Naive thymus-derived CD8-positive, alpha-beta T cell (primary cell): ENCODE data around the gene PPP1R16B. TPM values are rescaled to one million over a fixed set of nuclear protein-coding genes. Genes with fewer than 3 reads are reported as not detected.

Source experiments
- ATAC-seq, 2 donors: fragments of 150-1000 bp; cut with Tn5 transposase in 1 of 2; sonication (Bioruptor Pico), chemical (Tn5 transposase) in 1 of 2; 1 replicate in 1 of 2; 2 replicates in 1 of 2; pipeline ENCODE4 v1.10.0; 2021; ENCODE audit warnings: mild to moderate bottlenecking in 2 of 2, moderate library complexity in 2 of 2
- POLR2A ChIA-PET: fragments of 350-600 bp; sonication (Branson Sonifier 250); formaldehyde crosslinking; loops from one replicate; lab custom pipeline; 2021; ENCODE audit warnings: antibody characterized with exemption; lab: Charles Lee
- DNase-seq, 10 donors: peaks; one replicate each; pipeline versions ENCODE4 v3.0.0 to v3.0.0-alpha.2; 2020 to 2022
- H3K27ac Mint-ChIP-seq, 10 donors: one replicate each; pipeline ENCODE4 v1.8.0; 2020 to 2022; ENCODE audit warnings: mild to moderate bottlenecking in 10 of 10, mixed read lengths in 10 of 10, moderate library complexity in 4 of 10, inconsistent platforms in 1 of 10
- H3K27me3 Mint-ChIP-seq, 5 donors: one replicate each; pipeline ENCODE4 v1.8.0; 2021 to 2022; ENCODE audit warnings: mixed read lengths in 5 of 5
- H3K36me3 Mint-ChIP-seq, 3 donors: one replicate each; pipeline ENCODE4 v1.8.0; 2020 to 2022; ENCODE audit warnings: mixed read lengths in 3 of 3, mild to moderate bottlenecking in 2 of 3, inconsistent platforms in 1 of 3
- H3K4me1 Mint-ChIP-seq, 4 donors: one replicate each; pipeline ENCODE4 v1.8.0; 2021 to 2022; ENCODE audit warnings: mixed read lengths in 4 of 4
- H3K4me3 Mint-ChIP-seq, 10 donors: one replicate each; pipeline ENCODE4 v1.8.0; 2020 to 2022; ENCODE audit warnings: mild to moderate bottlenecking in 10 of 10, mixed read lengths in 10 of 10, moderate library complexity in 6 of 10, inconsistent platforms in 1 of 10
- H3K9me3 Mint-ChIP-seq, 9 donors: one replicate each; pipeline ENCODE4 v1.8.0; 2020 to 2022; ENCODE audit warnings: mixed read lengths in 9 of 9, mild to moderate bottlenecking in 3 of 9, inconsistent platforms in 1 of 9, moderate library complexity in 1 of 9
- polyA plus RNA-seq, 3 donors: library from polyadenylated mRNA; unstranded; fragments of 300-500 nt; fragmentation: Illumina TruSeq; gene quantifications; one replicate each; pipeline ENCODE4 v1.2.3, GENCODE V29; 2021
- total RNA-seq, 8 experiments: library from RNA in 2 of 8; stranded (reverse) in 2 of 8; gene quantifications; one replicate each; pipeline ENCODE4 v1.2.3 and lab custom pipeline; 2021 to 2026

PPP1R16B gene
- total and polyA plus RNA-seq, 5 experiments from 2014 or later: 9.7 to 33.6 (median 15.6) TPM

DNA sequence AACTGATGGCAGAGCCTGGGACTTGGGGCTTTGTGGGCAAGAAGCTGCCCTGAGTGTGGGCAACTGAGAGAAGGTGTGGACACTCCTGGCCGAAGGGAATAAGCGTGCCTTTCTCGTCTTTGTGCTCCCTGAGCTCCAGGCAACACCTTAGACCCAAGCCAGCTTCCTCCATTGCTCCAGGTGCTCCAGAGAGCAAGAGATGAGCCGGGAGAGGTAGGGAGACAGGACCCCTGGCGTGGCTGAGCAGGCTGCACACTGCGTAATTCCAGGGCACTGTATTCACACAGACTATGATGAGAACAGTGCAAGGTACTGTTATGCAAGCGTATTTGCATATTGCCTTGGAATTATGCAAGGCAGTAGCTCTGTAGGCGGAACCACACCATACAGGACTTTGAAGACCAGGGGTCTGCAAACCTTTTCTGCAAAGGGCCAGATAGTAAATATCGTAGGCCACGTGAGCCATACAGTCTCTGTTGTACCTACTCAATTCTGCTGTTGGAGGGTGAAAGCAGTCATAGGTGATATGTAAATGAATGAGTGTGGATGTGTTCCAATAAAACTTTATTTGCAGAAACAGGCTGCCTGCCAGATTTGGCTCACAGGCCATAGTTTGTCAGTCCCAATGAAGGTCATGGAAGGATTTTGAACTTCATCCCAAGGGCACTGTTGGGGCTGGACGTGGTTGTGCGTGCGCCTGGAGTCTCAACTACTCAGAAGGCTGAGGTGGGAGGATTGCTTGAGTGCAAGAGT is 78.7 kb downstream of the PPP1R16B start:
- peak overlapping the region in 1 of 10 donors; percentile 24 for H3K4me3 Mint-ChIP-seq
- no peak for ATAC-seq
- no peaks in the 10 kb centered on the region for H3K36me3 Mint-ChIP-seq
- POLR2A ChIA-PET: interaction anchor here (0.6 to 1.8 kb wide), 8 partner anchors 9 to 133 kb away, joined by 3 to 12 read pairs (median 4); partner anchors contain the start of genes DHX35 and PPP1R16B
- DNase-seq: no peak
- H3K9me3 Mint-ChIP-seq: no peaks in the 10 kb centered on the region
- peaks cover 22 to 63% (median 45%) of the 10 kb centered on the region in 4 donors for H3K4me1 Mint-ChIP-seq
- no peaks in the 10 kb centered on the region for H3K27me3 Mint-ChIP-seq
- peak overlapping the region in 6 of 10 donors; percentile 56 to 94 (median 69) for H3K27ac Mint-ChIP-seq

DNA sequence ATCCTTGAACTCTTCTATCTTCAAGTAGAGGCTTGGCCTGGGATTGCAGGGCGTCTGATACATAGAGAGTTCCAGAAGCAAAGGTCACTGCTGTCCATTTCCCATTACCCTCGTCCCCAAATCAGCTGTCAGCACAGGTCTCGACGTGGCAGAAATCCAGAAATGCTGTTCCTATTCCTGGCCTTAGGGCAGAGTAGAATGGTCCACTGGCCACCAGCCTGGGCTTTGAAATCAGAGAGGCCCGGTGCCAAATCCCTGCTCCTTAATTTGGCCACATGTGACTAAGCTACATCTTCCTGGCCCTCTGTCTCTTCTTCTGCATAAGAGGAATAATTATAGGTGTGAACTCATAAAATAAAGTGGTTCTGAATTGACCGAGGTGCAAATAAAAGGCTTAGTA is 79.9 kb downstream of the PPP1R16B start:
- POLR2A ChIA-PET: interaction anchor here (0.6 to 1.0 kb wide), 3 partner anchors 9 to 79 kb away, joined by 3 to 4 read pairs (median 4); no protein-coding TSS in a partner anchor
- no peak overlapping the region for H3K4me3 Mint-ChIP-seq
- peak overlapping the region in 1 of 10 donors; percentile 59 for H3K27ac Mint-ChIP-seq
- H3K4me1 Mint-ChIP-seq: peaks cover 20 to 57% (median 40%) of the 10 kb centered on the region in 4 donors
- ATAC-seq: no peak
- H3K27me3 Mint-ChIP-seq: no peaks in the 10 kb centered on the region
- no peaks in the 10 kb centered on the region for H3K9me3 Mint-ChIP-seq
- no peak for DNase-seq
- peaks cover 0 to 2% (median 0%) of the 10 kb centered on the region in 3 donors for H3K36me3 Mint-ChIP-seq

DNA sequence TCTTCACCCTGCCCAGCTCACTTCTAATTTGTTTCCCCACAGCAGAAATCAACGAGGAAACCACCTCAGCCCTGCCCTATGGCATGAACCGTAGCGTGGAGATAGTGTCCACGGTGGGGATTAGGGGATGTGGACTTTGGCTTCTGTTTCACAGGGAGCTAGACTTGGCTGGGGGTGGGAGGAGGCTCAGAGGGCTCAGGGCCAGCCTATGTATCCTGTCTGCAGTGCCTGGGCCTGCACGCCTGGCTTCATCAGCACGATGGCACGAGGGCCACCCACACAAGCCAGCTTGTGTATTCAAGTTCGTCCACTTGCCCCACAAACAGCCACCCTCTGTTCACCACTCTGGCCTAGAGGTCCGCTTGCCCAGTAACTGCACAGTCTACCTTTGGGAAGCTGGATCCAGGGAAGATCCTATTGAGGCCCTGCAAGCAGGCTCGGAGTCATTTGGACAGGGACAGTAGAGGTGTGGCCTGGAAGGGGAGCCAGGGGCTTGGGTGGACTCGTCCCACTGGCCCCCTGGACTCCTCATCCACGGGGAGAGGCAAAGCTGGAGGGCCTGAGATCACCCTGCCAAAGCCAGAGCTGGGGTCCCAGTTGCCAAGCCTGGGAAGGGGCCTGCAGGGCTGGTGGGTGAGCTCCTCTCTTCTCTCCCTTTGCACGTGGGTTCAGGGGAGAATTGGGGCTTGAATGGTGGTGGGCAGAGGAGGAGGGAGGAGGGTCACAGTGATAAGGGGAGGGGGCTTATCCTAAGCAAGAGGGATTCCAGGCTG is 82.7 kb downstream of the PPP1R16B start:
- Mint-ChIP-seq H3K36me3 (peaks cover 0 to 2% (median 0%) of the 10 kb centered on the region in 3 donors), H3K4me1 (peaks cover 10 to 48% (median 26%) of the 10 kb centered on the region in 4 donors), H3K4me3 (no peak overlapping the region), H3K27ac (peak overlapping the region in 8 of 10 donors; percentile 13 to 63 (median 37)), H3K27me3 (no peaks in the 10 kb centered on the region), H3K9me3 (no peaks in the 10 kb centered on the region)
- no peak for ATAC-seq
- no peak for DNase-seq
- POLR2A ChIA-PET: interaction anchor here (0.6 to 1.3 kb wide), 2 partner anchors 66 to 140 kb away, joined by 5 to 6 read pairs; partner anchors contain the start of gene ACTR5

GRCh38 chr20:38889050-38889449 is 83.6 kb downstream of the PPP1R16B start:
- ATAC-seq (no peak), DNase-seq (no peak)
- H3K4me1 Mint-ChIP-seq: peaks cover 12 to 47% (median 28%) of the 10 kb centered on the region in 4 donors
- H3K9me3 Mint-ChIP-seq: no peaks in the 10 kb centered on the region
- no peaks in the 10 kb centered on the region for H3K27me3 Mint-ChIP-seq
- H3K27ac Mint-ChIP-seq: peak overlapping the region in 4 of 10 donors; percentile 6 to 59 (median 46)
- H3K4me3 Mint-ChIP-seq: no peak overlapping the region
- POLR2A ChIA-PET: no interaction called here
- H3K36me3 Mint-ChIP-seq: peaks cover 0 to 2% (median 0%) of the 10 kb centered on the region in 3 donors

DNA sequence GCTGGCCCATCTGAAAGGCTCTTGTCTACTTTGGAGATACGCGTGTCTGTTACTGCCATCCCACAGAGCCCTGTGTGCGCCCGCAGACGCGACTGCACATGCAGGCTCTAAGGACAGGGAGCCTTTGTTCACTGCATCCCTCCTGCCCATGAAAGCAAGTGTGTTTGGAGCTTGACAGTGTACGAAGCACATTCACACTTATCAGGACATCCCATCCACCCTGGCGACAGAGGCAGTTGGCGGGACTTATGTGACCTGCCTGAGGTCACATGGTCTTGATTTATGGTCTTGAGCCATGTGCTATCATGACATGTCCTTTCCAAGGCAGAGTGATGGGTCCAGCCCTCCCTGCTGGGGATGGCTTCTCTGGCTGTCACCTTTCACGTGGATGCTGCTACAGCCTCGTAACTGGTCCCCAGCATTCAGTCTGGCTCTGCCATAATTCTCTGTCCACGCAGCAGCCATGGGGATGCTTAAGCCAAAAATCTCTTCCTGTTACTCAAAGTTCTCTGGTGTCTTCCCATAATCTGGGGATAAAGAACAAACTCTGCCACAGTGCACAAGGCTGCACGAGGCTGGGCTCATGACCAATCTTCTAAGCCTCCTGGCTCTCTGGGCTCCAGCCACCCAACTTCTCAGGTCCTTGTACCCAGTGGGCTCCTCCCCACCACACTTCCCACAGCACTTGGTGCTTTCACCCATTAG is 84.4 kb downstream of the PPP1R16B start:
- Mint-ChIP-seq H3K27me3 (no peaks in the 10 kb centered on the region), H3K9me3 (peaks cover 0 to 2% (median 0%) of the 10 kb centered on the region in 9 donors), H3K4me3 (no peak overlapping the region), H3K36me3 (peaks cover 0 to 4% (median 0%) of the 10 kb centered on the region in 3 donors), H3K27ac (peak overlapping the region in 9 of 10 donors; percentile 8 to 85 (median 73)), H3K4me1 (peaks cover 17 to 49% (median 33%) of the 10 kb centered on the region in 4 donors)
- DNase-seq (no peak), ATAC-seq (no peak)
- POLR2A ChIA-PET: interaction anchor here (1.0 kb wide), 1 partner anchor 14 kb away, joined by 3 read pairs; no protein-coding TSS in a partner anchor

GRCh38 chr20:38890497-38890818 is 85.0 kb downstream of the PPP1R16B start:
- DNase-seq (no peak), ATAC-seq (no peak)
- no peaks in the 10 kb centered on the region for H3K27me3 Mint-ChIP-seq
- peaks cover 0 to 5% (median 0%) of the 10 kb centered on the region in 3 donors for H3K36me3 Mint-ChIP-seq
- H3K27ac Mint-ChIP-seq: peak overlapping the region in 9 of 10 donors; percentile 29 to 85 (median 75)
- peaks cover 0 to 2% (median 0%) of the 10 kb centered on the region in 9 donors for H3K9me3 Mint-ChIP-seq
- POLR2A ChIA-PET: interaction anchor here (1.0 kb wide), 1 partner anchor 15 kb away, joined by 3 read pairs; no protein-coding TSS in a partner anchor
- H3K4me1 Mint-ChIP-seq: peaks cover 17 to 47% (median 33%) of the 10 kb centered on the region in 4 donors
- H3K4me3 Mint-ChIP-seq: no peak overlapping the region

DNA sequence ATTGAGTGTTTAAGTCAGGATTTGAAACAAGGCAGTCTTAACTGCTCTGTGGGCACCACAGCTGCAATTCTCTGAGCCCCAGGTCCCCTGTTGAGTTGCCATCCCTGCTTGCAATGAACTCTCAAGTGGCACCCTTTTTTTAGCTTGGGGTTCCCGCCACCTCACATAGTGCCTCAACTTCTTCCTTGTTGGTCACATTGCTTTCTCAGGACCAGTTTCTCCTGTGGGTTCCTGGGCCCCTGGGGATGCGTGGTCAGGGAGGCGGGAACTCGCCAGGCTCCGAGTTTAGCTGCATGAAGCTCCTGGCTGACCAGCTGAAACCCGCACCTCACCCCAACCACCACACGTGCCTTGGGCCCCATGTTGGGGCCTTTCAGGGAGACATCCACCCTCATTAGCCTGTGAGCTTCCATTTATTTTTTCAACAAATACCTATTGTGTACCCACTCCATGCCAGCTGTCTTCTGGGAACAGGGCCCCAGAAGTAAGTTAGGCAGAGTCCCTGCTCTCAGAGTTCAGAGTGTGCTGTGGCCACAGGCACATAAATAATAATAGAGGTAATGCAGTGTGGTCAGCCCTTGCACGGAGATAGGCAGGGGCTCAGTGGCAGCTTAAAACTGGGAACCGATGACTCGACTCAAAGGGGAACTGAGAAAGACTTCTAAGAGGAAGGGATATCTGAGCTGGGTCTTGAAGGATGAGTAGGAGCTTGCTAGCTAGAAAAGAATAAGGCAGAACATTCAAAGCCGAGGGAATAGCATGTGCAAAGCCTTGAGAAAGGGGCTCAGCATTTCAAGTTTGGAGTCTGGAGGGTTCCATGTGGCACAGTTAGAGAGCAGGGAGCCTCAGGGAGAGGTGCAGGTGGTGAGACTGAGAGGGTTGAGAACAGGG is 86.8 kb downstream of the PPP1R16B start:
- peaks cover 0 to 18% (median 6%) of the 10 kb centered on the region in 3 donors for H3K36me3 Mint-ChIP-seq
- peak overlapping the region; percentile 57 to 96 (median 92) for H3K27ac Mint-ChIP-seq
- no peak overlapping the region for H3K4me3 Mint-ChIP-seq
- peaks cover 17 to 44% (median 26%) of the 10 kb centered on the region in 4 donors for H3K4me1 Mint-ChIP-seq
- ATAC-seq (no peak), DNase-seq (no peak)
- POLR2A ChIA-PET: interaction anchor here (2.0 to 2.6 kb wide), 5 partner anchors 9 to 87 kb away, joined by 6 to 32 read pairs (median 10); partner anchors contain the start of gene PPP1R16B
- H3K9me3 Mint-ChIP-seq: peaks cover 0 to 2% (median 0%) of the 10 kb centered on the region in 9 donors
- no peaks in the 10 kb centered on the region for H3K27me3 Mint-ChIP-seq

DNA sequence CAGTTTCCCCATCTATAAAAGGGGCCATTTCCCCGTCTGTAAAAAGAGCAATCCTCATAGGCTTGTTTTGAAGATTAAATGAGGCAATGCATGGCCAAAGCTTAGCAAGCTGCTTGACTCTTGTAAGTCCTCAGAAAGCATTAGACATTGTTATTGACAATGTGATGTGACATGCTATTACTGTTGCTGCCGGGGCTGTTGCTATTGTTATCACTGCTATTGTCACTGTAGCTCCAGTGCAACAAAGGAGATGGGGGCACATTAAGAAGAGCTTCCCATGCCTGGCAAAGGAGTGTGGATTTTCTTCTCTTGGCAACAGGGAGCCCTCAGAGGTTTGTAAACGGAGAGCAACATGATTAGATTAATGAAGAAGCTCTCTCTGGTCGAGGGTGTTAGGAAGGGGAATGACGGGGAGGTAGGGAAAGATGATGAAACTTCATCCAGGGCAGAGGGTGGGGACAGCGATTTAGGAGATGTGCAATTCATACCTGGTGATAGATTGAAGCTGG is 87.6 kb downstream of the PPP1R16B start:
- peak overlapping the region; percentile 1 to 68 (median 60) for H3K4me3 Mint-ChIP-seq
- H3K27me3 Mint-ChIP-seq: no peaks in the 10 kb centered on the region
- DNase-seq (peak in 1 of 10 donors; percentile 21), ATAC-seq (peak in 1 of 2 donors; percentile 19)
- peak overlapping the region; percentile 57 to 96 (median 92) for H3K27ac Mint-ChIP-seq
- peaks cover 0 to 2% (median 0%) of the 10 kb centered on the region in 9 donors for H3K9me3 Mint-ChIP-seq
- POLR2A ChIA-PET: interaction anchor here (0.7 to 2.6 kb wide), 6 partner anchors 10 to 145 kb away, joined by 3 to 32 read pairs (median 9); partner anchors contain the start of genes ACTR5 and PPP1R16B
- H3K36me3 Mint-ChIP-seq: peaks cover 0 to 26% (median 6%) of the 10 kb centered on the region in 3 donors
- H3K4me1 Mint-ChIP-seq: peaks cover 17 to 44% (median 26%) of the 10 kb centered on the region in 4 donors

GRCh38 chr20:38893565-38894090 is 88.1 kb downstream of the PPP1R16B start:
- Mint-ChIP-seq H3K36me3 (peaks cover 0 to 29% (median 6%) of the 10 kb centered on the region in 3 donors), H3K4me1 (peaks cover 17 to 44% (median 26%) of the 10 kb centered on the region in 4 donors), H3K27ac (peak overlapping the region; percentile 57 to 96 (median 92)), H3K4me3 (peak overlapping the region; percentile 1 to 66 (median 60)), H3K9me3 (peaks cover 0 to 2% (median 0%) of the 10 kb centered on the region in 9 donors), H3K27me3 (no peaks in the 10 kb centered on the region)
- POLR2A ChIA-PET: interaction anchor here (0.7 to 2.6 kb wide), 5 partner anchors 10 to 145 kb away, joined by 3 to 32 read pairs (median 10); partner anchors contain the start of genes ACTR5 and PPP1R16B
- ATAC-seq: peak; percentile 94 to 97
- DNase-seq: peak; percentile 60 to 83 (median 79)

- peak overlapping the region in 6 of 10 donors; percentile 34 to 59 (median 55) for H3K4me3 Mint-ChIP-seq
- H3K27ac Mint-ChIP-seq: peak overlapping the region in 9 of 10 donors; percentile 48 to 92 (median 90)
- H3K9me3 Mint-ChIP-seq: peaks cover 0 to 2% (median 0%) of the 10 kb centered on the region in 9 donors
- POLR2A ChIA-PET: interaction anchor here (1.7 kb wide), 1 partner anchor 21 kb away, joined by 3 read pairs; no protein-coding TSS in a partner anchor
- H3K36me3 Mint-ChIP-seq: peaks cover 0 to 35% (median 6%) of the 10 kb centered on the region in 3 donors
- peaks cover 17 to 43% (median 26%) of the 10 kb centered on the region in 4 donors for H3K4me1 Mint-ChIP-seq
- no peaks in the 10 kb centered on the region for H3K27me3 Mint-ChIP-seq
- DNase-seq (no peak), ATAC-seq (no peak)
Observed at GRCh38 chr20:38894091-38894847, 88.8 kb downstream of the PPP1R16B start.
